Measurements from ENCODE around the gene DHRS3.
"Not testable (repeated sequence)": the region's sequence is repeated elsewhere in the genome, so short reads cannot be mapped to it uniquely, and the experiment has no call there.

Gene DHRS3

DNA sequence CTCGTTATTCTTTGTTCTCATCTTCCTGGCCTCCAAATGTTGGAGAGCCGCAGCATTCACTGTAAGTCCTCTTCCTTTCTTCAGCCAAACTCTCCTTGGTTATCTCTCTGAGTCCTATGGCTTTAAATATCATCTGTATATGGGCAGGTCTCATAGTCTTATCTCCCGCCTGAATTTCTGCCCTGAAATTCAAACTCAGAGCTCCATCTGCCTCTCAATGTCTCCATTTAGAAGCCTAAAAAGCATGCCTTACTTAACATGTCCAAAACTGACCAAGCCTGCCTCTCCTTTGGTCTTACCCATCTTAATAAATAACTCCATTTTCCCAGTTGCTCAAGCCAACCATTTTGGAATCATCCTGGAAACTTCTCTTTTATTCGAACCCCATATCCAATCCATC is 80.7 kb downstream of the DHRS3 start:
- no peak for DNase-seq

DNA sequence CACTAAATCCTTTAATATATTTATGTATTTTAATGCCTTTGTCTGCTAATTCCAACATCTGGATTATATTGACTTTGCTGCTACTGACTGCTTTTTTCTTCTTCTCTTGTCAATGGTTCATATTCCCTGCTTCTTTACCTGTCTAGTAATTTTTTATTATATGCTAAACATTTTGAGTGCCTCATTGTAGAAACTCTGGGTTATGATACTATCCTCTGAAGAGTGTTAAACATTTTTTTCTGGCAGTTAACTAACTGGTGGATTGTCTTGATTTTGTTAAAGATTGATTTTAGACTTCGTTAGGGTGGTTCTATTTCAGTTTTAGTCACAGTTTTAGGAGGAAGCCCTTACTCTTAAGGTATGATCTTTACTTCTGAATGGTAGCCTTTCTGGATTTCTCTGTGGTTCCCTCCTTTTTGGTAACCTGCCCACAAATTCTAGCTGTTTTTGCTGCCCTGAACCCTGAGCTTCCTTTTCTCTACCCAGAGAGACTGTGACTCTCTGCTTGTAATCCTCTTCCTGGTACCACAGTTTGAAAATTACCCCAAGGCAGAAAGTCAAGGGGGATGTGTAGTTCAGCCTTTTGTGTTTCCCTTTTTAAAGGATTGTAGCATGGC is 81.9 kb downstream of the DHRS3 start:
- DNase-seq = no peak

DNA sequence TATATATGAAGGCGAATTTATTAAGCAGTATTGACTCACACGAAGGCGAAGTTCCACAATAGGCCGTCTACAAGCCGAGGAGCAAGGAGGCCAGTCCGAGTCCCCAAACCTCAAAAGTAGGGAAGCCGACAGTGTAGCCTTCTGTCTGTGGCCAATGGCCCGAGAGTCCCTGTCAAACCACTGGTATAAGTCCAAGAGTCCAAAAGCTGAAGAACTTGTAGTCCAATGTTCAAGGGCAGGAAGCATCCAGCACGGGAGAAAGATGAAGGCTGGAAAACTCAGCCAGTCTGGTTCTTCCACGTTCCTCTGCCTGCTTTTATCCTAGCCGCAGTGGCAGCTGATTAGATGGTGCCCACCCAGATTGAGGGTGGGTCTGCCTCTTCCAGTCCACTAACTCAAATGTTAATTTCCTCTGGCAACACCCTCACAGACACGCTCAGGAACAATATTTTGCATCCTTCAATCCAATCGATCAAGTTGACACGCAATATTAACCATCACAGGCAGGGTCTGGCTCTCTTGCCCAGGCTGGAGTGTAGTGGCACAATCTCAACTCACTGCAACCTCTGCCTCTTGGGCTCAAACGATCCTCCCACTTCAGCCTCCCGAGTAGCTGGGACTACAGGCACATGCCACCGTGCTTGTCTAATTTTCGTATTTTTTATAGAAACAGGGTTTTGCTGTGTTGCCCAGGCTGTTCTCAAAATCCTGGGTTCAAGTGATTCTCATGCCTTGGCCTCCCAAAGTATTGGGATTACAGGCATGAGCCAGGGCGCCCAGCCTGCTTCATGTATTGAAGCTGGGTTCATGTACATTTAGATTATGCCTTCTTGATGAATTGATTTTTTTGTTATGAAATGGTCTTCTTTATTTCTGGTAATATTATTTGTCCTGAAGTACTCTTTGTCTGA is 85.3 kb downstream of the DHRS3 start:
- no peak for DNase-seq

DNA sequence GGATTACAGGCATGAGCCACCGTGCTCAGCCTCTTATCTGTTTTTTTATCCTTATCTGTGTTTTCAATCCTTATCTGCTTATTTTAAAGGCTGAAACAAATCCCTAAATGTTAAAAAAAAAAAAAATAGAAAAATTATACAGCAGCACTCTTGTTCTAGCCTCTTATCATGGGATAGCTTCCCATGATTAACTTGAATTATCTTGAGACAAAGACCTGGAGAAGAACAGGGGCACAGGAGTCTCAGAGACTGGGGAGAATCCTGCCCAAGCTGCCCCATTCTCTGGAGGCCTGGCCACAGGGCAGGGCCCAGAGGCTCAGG is 86.9 kb downstream of the DHRS3 start:
- DNase-seq = no peak

DNA sequence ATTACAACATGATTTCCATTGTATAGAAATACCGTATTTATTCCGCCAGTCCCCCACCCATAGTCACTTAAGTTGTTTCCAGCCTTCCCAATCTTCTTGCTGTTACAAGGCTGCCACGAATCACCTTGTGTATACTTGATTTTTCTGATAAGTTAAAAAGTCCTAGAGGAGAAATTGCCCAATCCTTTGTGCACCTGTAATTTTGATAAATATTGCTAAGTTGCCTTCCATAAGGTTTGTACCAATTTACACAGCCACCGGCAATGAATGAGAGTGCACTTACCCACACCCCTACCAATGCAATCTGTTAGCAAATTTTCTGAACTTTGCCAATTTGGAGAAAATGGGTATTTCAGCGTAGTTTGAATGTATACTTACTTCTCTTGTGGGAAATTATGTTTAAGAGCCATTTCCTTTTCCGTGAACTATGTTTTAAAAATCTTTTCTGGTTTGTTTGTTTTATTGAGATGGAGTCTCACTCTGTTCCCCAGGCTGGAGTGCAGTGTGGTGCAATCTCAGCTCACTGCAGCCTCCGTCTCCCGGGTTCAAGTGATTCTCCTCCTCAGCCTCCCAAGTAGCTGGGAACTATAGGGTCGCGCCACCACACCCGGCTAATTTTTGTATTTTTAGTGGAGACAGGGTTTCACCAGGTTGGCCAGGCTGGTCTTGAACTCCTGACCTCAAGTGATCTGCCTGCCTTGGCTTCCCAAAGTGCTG is 87.4 kb downstream of the DHRS3 start:
- DNase-seq = no peak

DNA sequence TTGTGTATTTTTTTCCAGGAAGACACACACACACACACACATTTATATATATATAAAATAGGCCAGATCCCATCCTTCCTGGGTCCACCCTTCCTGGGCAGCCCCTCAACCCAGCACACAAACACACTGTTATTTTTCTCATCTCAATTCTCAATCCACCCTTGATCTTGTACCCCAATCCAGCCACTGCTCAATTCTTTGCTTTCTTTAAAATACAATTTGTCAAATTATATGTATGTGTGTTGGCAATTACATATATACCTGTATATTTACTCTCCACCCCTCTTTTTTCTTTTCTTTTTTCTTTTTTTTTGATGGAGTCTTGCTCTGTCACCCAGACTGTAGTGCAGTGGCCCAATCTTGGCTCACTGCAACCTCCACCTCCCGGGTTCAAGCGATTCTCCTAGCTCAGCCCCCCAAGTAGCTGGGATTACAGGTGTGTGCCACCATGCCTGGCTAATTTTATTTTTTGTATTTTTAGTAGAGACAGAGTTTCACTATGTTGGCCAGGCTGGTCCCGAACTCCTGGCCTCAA is 88.3 kb downstream of the DHRS3 start:
- DNase-seq = no peak

DNA sequence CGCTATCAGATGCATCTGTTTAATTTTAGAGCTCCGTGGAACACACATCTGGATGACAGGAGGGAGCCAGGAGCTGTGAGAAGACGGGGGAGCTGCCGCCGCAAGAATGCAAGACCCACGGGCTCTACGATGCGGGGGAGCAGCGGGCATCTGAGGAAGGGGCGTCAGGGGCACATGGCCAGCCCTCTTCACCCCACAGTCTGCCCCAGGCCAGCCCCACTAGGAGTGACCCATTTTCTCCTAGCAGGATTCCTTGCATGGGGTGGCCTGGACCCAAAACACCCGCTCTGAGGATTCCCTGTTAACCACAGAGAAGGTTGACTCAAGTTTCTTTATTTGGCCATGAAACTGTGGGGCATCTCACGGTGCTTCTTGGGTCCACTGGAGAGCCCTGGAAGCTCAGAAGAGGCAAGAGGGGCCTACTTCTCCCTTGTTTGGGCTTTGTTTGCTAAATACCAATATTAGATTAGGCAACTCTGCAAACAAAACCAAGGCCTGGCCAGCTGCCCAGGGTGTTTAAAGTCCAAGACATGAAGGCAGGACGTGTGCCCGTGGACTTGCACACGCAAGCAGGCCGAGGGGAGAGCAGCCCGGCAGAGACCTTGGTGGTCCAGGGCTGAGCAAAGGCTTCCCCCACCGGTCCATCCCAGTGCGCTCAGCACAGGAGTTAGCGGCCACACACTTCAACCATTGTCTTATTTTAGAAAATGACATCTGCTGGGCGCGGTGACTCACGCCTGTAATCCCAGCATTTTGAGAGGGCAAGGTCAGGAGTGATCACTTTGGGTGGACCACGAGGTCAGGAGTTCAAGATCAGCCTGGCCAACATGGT is 89.8 kb downstream of the DHRS3 start:
- peak; percentile 86 for DNase-seq

DNA sequence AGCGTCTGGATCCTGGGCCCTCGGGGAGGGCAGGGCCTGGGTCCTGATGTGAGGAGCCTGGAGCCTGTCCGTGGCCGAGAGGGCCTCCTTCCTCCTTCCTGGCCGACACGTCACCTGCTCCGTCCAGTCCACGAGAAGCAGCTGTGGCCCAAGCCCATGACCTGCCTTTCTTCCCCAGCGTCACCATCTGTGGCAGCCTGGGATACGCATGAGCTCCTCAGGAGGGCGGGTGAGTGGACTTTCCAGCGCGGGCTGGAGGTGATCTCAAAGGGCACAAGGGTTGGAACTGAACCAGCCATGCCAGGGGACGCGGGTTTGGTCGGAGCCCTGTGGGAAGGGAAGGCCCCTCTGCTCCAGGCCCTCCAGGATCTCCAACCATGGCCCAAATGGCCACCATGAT is 90.4 kb downstream of the DHRS3 start:
- no peak for DNase-seq

DNA sequence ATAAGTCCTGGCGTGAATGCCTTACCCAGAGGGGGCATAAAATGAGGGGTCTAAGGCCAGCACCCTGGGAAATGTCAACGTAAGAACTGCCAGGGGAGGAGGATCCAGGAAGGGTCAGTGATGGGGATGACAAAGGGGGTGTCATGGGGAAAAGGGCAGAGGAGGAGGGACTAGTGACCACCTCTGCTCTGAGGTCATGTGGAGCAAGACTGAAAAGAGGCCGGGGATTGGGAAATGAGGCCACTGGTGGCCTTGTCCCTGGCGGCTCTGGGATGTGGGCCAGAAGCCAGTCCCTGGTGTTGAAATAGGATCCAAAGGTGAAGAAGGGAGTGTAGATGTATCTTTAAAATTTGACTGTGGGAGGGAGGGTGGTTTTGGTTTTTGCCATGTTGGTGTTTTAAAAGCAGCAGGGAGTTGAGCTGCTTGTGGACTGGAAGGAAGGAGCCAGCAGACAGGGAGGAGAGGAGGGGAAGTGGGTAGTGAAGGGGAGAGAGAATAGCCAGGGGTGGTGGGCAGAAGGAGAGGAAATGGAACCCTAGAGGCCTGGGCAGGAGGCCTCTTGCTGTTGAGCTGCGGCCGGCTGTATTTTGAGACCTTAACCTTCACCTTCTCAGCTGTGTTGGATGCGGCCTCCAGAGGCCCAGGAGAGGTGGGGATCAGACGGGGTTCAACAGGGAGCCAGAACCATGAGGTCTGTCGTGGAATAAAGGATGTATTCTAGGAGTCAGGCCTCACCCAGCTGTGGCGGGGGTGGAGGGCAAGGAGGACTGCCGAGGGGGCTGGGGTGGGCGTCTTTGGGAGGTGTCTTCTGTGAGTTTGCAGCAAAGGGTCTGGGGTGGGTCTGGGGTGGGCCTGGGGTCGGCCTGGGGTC is 92.5 kb downstream of the DHRS3 start:
- DNase-seq = peak; percentile 88

DNA sequence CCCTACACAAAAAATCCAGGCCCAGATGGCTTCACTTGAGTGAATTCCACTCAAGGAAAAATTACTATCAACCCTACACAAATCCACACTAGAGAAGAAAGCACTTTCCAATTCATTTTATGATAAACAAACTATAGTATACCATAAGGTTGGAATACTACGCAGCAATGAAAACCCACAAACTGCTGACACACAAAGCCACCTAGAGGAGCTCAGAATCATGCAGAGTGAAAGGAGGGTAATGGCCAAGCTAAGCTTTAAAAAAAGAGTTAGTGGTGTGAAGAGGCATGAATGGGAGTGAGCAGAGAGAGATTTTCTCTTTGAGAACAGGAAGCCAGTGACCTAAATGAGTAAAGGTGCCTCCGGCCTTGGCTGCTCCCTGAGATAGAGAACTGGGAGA is 93.7 kb downstream of the DHRS3 start:
- DNase-seq = no peak

DNA sequence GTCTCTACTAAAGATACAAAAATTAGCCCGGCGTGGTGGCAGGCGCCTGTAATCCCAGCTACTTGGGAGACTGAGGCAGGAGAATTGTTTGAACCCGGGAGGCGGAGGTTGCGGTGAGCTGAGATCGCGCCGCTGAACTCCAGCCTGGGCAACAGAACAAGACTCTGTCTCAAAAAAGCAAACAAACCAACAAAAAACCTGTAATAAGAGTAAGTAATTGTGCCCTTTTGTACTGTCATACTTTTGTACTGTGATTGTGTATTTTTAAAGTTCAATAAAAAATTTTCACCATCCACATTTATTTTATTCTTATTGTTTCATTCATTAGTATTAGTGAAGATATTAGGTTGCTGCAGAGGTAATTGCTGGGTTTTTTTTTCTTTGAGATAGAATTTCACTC is 95.2 kb downstream of the DHRS3 start:
- DNase-seq = not testable (repeated sequence)

DNA sequence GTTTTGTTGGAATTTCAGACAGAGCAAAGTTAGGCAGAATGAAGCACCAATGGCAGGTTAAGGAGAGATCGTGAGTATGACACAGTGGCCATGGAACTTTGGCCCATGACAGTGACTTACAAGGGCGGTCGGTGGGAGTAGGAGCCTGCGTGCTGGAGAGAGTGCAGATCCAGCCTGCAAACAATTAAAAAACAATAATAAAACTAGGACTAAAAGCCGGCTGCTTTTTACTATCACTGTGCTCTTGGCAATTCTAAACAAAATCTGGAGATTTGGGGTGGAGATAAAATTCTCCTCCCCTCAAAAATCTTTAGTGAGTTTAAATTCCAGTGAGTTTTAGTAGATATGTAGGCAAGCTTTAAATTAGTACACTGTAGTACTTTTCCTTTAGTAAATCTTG is 96.9 kb downstream of the DHRS3 start:
- DNase-seq = no peak

DNA sequence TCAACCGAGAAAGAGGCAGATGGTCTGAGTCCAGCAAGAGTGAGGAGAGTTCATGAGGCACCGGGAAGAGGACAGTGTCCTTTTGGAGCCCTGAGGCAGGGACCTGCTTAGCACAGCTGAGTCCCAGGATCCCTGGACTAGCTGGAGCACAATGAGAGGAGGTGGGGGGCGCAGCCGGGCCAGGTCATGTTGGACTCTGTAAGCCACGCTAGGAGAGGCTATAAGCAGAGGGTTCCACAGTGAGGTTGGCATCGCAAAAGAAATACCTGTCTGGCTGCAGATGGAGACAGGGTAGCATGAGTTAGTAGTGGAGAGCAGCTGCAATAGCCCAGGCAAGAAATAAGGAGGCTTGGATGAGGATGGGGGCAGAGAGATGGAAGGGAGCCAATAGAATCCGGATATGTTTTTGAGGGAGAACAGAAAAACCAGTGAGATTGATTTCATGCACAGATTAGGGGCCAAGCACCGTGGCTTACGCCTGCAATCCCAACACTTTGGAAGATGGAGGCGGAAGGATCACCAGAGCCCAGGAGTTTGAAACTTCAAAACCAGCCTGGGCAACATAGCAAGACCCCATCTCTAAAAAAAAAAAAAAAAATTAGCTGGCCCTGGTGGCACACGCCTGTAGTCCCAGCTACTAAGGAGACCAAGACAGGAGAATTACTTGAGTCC is 98.2 kb downstream of the DHRS3 start:
- no peak for DNase-seq

DNA sequence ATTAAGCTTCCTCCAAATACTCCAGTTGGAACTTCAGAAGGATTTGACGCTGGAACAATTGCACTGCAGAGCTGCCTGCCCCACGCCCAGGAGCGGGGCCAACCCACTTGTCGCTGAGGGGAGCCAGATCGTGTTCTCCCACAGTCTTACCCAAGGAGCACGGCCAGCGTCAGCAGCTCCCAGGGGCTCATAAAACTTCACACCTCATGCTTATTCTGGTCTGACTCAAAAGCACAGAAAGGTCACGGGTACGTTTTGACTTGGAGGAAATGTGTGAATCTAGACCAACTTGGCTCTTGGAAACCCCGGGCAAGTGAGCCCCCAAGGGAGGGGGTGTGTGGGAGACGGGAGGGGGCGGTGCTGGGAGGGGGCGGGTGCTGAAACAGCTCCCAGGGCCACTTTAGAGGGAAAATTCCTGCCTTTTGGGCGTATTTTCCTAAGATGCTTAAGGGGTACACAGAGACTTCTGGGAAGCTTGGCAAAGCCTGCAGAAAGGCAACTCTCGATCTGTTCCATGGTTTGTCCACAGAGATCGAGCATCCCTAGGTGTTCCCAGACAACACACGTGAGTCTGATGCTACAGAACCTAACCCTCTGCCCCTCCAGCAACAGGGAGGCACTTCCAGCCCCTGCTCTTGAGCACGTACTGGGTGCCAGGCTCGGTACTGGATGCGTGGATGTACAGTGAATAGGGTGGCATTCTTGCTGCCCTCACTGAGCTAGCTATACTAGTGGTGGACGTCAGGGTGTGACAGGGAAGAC is 98.9 kb downstream of the DHRS3 start:
- DNase-seq = no peak

Data from MV-4-11 (cell line).